Esophagus squamous epithelium (tissue), 5 donors: ENCODE results near the gene RASL11B. TPM values are rescaled to one million over a fixed set of nuclear protein-coding genes. Genes with fewer than 3 reads are reported as not detected.

Source experiments
- DNase-seq: peaks from one replicate; lab custom pipeline; 2025; lab: John Stamatoyannopoulos, UW
- H3K27ac ChIP-seq, 4 donors: fragments of 200-600 bp; sonication (generic); one replicate each; pipeline ENCODE4 v1.5.1; 2016 to 2019; ENCODE audit warnings: mild to moderate bottlenecking in 1 of 4
- H3K27me3 ChIP-seq, 4 donors: fragments of 200-600 bp; sonication (generic); 1 replicate in 3 of 4; 2 replicates in 1 of 4; pipeline versions ENCODE4 v1.5.1 to v1.6.0; 2017 to 2021; ENCODE audit warnings: antibody characterized with exemption in 1 of 4
- H3K36me3 ChIP-seq, 3 donors: fragments of 200-600 bp; sonication (generic); one replicate each; pipeline ENCODE4 v1.5.1; 2016 to 2019
- H3K4me1 ChIP-seq, 3 donors: fragments of 200-600 bp; sonication (generic); one replicate each; pipeline ENCODE4 v1.5.1; 2017 to 2019
- H3K4me3 ChIP-seq, 4 donors: fragments of 200-600 bp; sonication (generic); 1 replicate in 3 of 4; 2 replicates in 1 of 4; pipeline ENCODE4 v1.5.1; 2016 to 2019; ENCODE audit warnings: mild to moderate bottlenecking in 2 of 4, moderate library complexity in 1 of 4
- H3K9me3 ChIP-seq, 3 donors: fragments of 200-600 bp; sonication (generic); one replicate each; pipeline ENCODE4 v1.5.1; 2016 to 2019
- POLR2A ChIP-seq, 4 donors: fragments of 450-650 bp; IDR thresholded peaks; one replicate each; pipeline ENCODE4 v1.6.1; 2017; ENCODE audit warnings: antibody characterized with exemption in 4 of 4, mild to moderate bottlenecking in 4 of 4, moderate library complexity in 3 of 4
- WGBS, 2 donors: methylation state at CpG; one replicate each; pipeline ENCODE4 v1.1.5; 2018; 5-methylcytosine and 5-hydroxymethylcytosine counted together
- intact Hi-C: fragments of 100-400 bp; cut with DNase I; formaldehyde crosslinking; loops from one replicate; pipeline ENCODE4 v1.15.0; 2022
- total RNA-seq, 4 donors: library from RNA; depleted of rRNA; stranded (reverse); fragments of >200 nt; gene quantifications; one replicate each; pipeline ENCODE4 v1.1.0, GENCODE V29; 2016
- TF ChIP-seq, protein P1 (sequence below), 6 experiments: fragments of 450-650 bp in 4 of 6; fragments of 200-600 bp in 2 of 6; sonication (generic) in 2 of 6; IDR thresholded peaks; one replicate each; pipeline ENCODE4 v1.5.1; 2016 to 2019; ENCODE audit warnings: antibody characterized with exemption in 6 of 6, mild to moderate bottlenecking in 4 of 6, moderate library complexity in 4 of 6
- donor health status: DM: yes; HTN: yes; CAD: no.

The RASL11B gene
- total RNA-seq, 4 donors from 2014 or later: 0.15 to 0.97 (median 0.83) TPM

DNA sequence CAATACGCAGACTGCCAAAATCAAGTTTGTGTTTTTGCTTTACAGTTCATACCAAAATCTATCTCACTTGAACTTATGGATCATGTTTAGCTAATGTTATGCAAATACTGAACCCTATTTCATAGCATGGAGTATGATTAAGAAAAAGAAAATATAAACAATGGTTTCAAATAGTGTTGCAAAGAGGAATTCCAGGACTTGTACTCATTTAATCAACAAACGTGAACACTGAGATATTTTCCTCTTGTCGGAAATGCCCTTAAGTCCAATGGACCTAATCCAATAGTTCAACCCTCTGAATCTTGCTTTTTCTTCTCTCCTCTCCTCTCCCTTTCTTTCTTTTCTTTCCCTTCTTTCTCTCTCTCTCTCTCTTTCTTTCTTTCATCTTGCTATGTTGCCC lies 30.8 kb downstream of the RASL11B start:
- no peak overlapping the region for H3K4me3 ChIP-seq
- TF ChIP-seq, protein P1, sequence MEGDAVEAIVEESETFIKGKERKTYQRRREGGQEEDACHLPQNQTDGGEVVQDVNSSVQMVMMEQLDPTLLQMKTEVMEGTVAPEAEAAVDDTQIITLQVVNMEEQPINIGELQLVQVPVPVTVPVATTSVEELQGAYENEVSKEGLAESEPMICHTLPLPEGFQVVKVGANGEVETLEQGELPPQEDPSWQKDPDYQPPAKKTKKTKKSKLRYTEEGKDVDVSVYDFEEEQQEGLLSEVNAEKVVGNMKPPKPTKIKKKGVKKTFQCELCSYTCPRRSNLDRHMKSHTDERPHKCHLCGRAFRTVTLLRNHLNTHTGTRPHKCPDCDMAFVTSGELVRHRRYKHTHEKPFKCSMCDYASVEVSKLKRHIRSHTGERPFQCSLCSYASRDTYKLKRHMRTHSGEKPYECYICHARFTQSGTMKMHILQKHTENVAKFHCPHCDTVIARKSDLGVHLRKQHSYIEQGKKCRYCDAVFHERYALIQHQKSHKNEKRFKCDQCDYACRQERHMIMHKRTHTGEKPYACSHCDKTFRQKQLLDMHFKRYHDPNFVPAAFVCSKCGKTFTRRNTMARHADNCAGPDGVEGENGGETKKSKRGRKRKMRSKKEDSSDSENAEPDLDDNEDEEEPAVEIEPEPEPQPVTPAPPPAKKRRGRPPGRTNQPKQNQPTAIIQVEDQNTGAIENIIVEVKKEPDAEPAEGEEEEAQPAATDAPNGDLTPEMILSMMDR (IDR thresholded peaks at IDR 0.05): no peak
- TF ChIP-seq POLR2A (IDR thresholded peaks at IDR 0.05): no peak
- H3K27ac ChIP-seq: no peak overlapping the region
- H3K27me3 ChIP-seq: no peaks in the 10 kb centered on the region
- no peaks in the 10 kb centered on the region for H3K9me3 ChIP-seq
- peaks cover 0 to 8% (median 0%) of the 10 kb centered on the region in 3 donors for H3K4me1 ChIP-seq
- DNase-seq: no peak
- 66 to 72% methylated on average over 3 of the region's 3 CpGs for WGBS, 2 donors
- intact Hi-C loops: no loop called here
- H3K36me3 ChIP-seq: no peaks in the 10 kb centered on the region

DNA sequence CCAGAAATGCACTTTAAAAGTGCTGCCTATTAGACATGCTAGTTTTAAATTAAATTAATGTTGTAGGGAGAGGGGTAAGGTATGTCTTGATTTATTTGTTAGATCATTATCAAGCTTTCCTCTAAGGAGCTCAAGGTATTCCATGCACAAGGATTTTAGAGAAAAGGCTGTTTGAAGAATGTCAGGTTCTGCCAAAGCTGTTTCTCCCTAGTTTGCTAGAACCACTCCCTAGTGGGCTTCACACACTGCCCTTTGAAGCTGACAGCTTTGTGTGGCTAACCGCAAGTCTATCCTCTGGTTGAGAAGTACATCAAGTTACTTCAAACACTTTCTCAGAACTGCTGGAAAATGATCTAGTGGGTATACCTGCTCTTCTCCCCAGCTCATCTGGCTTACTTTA lies 32.3 kb downstream of the RASL11B start:
- no peak overlapping the region for H3K27ac ChIP-seq
- TF ChIP-seq, protein P1 (IDR thresholded peaks at IDR 0.05): no peak
- TF ChIP-seq POLR2A (IDR thresholded peaks at IDR 0.05): no peak
- WGBS, 2 donors: 93% methylated on average over 1 of the region's 1 CpG; no CpG with 5 or more reads in 1 of the 2 donors
- no peaks in the 10 kb centered on the region for H3K27me3 ChIP-seq
- intact Hi-C loops: no loop called here
- no peaks in the 10 kb centered on the region for H3K9me3 ChIP-seq
- H3K36me3 ChIP-seq: no peaks in the 10 kb centered on the region
- no peak for DNase-seq
- peaks cover 0 to 8% (median 0%) of the 10 kb centered on the region in 3 donors for H3K4me1 ChIP-seq
- no peak overlapping the region for H3K4me3 ChIP-seq

DNA sequence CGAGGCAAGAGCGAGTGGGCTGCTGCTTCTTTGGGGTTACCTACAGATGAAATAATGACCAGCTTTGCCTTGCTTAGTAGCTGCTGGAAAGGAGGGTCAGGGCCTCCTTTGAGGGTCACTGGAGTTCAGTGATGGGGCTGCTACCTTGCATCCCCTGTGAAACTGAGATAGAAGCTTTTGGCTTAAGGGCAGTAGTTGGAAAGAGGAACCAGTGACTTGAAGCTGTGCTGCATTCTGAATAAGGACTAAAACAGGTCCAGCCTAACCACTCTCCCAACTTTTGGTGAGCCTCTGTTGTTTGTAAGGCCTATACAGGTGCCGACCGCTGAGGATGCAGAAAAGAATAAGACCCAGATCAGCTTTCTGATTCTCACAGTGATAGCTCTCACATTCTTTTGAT lies 41.2 kb downstream of the RASL11B start:
- Histone ChIP-seq H3K27ac (no peak overlapping the region), H3K4me1 (no peaks in the 10 kb centered on the region), H3K36me3 (peaks cover 0 to 28% (median 0%) of the 10 kb centered on the region in 3 donors), H3K27me3 (no peaks in the 10 kb centered on the region), H3K9me3 (peaks cover 0 to 10% (median 0%) of the 10 kb centered on the region in 3 donors), H3K4me3 (no peak overlapping the region)
- intact Hi-C loops: no loop called here
- 94 to 98% methylated on average over 4 of the region's 4 CpGs for WGBS, 2 donors
- TF ChIP-seq, protein P1 (IDR thresholded peaks at IDR 0.05): no peak
- TF ChIP-seq POLR2A (IDR thresholded peaks at IDR 0.05): no peak
- DNase-seq: no peak

DNA sequence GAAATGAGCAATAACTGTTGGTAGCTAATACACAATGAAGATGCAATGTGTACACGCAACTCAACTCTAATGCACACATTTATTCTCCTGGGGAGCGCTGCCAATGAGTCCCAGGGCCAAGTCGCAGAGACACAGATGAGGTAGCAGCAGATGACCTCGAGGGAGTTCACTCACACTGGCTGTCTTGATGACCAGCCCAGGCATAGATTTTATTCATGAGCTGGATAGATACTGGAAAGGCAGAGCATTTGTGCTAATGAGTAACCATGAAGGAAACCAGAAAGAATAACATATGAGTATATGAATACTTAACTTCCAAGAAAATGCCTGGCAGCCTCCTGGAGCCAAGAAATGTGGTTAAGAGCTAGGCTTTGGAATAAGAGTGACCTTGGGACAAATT lies 42.3 kb downstream of the RASL11B start:
- Histone ChIP-seq H3K27me3 (no peaks in the 10 kb centered on the region), H3K4me1 (no peaks in the 10 kb centered on the region), H3K9me3 (peaks cover 0 to 10% (median 0%) of the 10 kb centered on the region in 3 donors), H3K36me3 (peaks cover 0 to 28% (median 0%) of the 10 kb centered on the region in 3 donors), H3K27ac (no peak overlapping the region), H3K4me3 (no peak overlapping the region)
- TF ChIP-seq POLR2A (IDR thresholded peaks at IDR 0.05): no peak
- TF ChIP-seq, protein P1 (IDR thresholded peaks at IDR 0.05): no peak
- DNase-seq: no peak
- intact Hi-C loops: no loop called here
- WGBS, 2 donors: 88 to 93% methylated on average over 4 of the region's 4 CpGs

DNA sequence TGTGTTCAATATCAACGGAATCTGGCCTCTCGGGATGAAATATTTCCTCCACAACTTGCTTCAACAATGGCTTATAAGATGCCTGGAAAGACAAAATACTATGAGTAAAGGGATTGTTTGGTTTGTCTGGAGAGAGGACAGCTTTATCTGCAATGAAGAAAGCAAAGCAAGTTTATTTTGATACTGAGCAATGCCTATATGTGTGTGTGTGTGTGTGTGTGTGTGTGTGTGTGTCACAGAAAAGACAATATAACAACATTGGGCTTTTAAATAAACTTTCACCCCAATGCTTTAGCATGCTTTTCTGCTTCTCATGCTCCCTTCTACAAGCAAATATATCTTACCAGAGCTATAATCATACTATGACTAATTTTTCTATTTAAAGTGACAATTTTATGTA lies 45.4 kb downstream of the RASL11B start:
- Histone ChIP-seq H3K36me3 (peaks cover 0 to 8% (median 0%) of the 10 kb centered on the region in 3 donors), H3K27ac (no peak overlapping the region), H3K4me1 (no peaks in the 10 kb centered on the region), H3K9me3 (no peaks in the 10 kb centered on the region), H3K27me3 (no peaks in the 10 kb centered on the region), H3K4me3 (no peak overlapping the region)
- intact Hi-C loops: no loop called here
- WGBS, 2 donors: 79 to 81% methylated on average over 2 of the region's 2 CpGs
- no peak for DNase-seq
- TF ChIP-seq POLR2A (IDR thresholded peaks at IDR 0.05): no peak
- TF ChIP-seq, protein P1 (IDR thresholded peaks at IDR 0.05): no peak
